Measurements from ENCODE around the gene KCNH1. TPM values are rescaled to one million over a fixed set of nuclear protein-coding genes. Genes with fewer than 3 reads are reported as not detected.

KCNH1 gene
- total RNA-seq, 1 donor from 2014 or later = not detected

DNA sequence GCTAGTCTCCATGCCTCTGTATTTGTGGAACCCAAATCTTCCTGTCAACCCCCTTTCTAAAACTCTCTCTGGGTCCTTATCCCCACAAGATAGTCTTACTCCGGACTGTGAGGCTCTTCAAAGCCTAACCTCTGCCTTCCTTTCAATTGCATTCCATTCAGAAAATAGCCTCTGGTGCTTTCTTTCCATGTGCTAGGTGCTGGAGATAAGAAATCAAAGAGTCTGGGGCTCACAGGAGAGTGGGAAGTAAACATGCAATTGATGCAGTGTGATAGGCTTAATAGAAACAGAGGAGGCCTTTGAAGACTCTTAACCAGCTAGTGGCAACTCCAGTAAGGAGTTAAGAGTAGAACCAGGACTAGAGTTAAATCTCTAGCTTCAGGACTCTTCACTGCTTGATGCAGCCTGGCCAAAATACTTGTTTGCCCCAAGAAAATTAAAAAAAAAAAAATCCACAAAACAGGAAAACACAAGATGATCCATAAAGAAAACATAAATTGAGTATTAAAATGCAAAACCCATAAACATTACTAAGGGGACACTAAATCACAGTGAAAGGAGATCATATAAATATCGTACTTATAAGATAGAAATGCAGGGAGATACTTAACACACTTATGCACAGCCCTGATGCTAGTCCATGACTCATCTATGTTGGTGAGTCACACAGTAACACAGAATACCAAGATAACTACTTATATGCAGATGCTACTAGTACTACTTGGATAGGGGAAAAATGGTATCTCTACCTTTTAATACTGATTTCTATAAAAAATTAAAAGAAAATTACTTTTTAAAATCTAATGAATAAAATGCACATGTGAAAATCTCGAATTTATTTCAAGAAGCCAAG is 341.5 kb downstream of the KCNH1 start:
- TF ChIP-seq, protein P1, sequence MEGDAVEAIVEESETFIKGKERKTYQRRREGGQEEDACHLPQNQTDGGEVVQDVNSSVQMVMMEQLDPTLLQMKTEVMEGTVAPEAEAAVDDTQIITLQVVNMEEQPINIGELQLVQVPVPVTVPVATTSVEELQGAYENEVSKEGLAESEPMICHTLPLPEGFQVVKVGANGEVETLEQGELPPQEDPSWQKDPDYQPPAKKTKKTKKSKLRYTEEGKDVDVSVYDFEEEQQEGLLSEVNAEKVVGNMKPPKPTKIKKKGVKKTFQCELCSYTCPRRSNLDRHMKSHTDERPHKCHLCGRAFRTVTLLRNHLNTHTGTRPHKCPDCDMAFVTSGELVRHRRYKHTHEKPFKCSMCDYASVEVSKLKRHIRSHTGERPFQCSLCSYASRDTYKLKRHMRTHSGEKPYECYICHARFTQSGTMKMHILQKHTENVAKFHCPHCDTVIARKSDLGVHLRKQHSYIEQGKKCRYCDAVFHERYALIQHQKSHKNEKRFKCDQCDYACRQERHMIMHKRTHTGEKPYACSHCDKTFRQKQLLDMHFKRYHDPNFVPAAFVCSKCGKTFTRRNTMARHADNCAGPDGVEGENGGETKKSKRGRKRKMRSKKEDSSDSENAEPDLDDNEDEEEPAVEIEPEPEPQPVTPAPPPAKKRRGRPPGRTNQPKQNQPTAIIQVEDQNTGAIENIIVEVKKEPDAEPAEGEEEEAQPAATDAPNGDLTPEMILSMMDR (IDR thresholded peaks at IDR 0.05) = no peak
- DNase-seq = no peak
- Histone ChIP-seq H3K27ac (no peak overlapping the region), H3K9me3 (no peaks in the 10 kb centered on the region), H3K4me3 (no peak overlapping the region), H3K36me3 (no peaks in the 10 kb centered on the region), H3K27me3 (no peaks in the 10 kb centered on the region), H3K4me1 (no peaks in the 10 kb centered on the region)
- intact Hi-C loops (cut with DNase I) = no loop called here
- ATAC-seq = no peak

DNA sequence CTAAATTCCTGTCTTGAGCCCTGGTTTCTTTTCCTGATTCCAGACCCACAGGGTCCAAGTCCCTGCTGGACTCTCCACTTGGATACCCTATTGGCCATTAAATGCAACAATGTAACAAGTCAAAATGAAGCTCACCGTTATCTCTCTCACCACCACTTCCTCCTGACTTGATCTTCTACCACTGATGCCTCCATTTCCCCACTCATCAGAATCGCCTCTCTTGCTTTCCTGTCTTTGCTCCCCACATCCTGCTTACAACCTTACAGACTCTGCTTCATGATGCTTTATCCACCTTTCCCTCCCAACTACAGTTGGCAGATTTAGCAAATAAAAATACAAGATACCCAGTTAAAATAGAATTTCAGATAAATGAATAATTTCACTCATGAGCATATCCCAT is 343.8 kb downstream of the KCNH1 start:
- Histone ChIP-seq H3K27ac (no peak overlapping the region), H3K4me3 (no peak overlapping the region), H3K9me3 (no peaks in the 10 kb centered on the region), H3K36me3 (no peaks in the 10 kb centered on the region), H3K27me3 (no peaks in the 10 kb centered on the region), H3K4me1 (no peaks in the 10 kb centered on the region)
- DNase-seq (no peak), ATAC-seq (no peak)
- TF ChIP-seq, protein P1 (IDR thresholded peaks at IDR 0.05) = no peak
- intact Hi-C loops (cut with DNase I) = no loop called here

DNA sequence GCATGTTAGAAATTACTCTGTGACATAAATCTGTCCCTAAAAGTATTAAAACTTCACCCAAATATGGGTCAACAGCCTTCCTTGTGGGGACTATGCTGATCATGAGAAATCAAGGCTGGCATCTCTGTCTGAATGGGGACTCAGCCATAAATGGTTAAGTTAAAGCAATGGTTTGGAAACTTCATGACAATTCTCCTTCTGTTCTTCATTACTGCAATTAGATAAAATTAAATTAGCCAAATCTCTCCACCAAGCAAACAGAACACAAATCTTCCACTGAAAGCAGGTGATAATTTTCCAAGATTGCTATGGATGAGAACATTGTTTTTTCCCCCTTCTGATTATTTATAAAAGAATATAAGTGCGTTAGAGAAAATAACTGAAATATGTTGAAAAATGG is 346.1 kb downstream of the KCNH1 start:
- Histone ChIP-seq H3K4me1 (no peaks in the 10 kb centered on the region), H3K9me3 (no peaks in the 10 kb centered on the region), H3K36me3 (no peaks in the 10 kb centered on the region), H3K27ac (no peak overlapping the region), H3K4me3 (no peak overlapping the region), H3K27me3 (no peaks in the 10 kb centered on the region)
- DNase-seq (no peak), ATAC-seq (no peak)
- intact Hi-C loops (cut with DNase I) = no loop called here
- TF ChIP-seq, protein P1 (IDR thresholded peaks at IDR 0.05) = no peak

DNA sequence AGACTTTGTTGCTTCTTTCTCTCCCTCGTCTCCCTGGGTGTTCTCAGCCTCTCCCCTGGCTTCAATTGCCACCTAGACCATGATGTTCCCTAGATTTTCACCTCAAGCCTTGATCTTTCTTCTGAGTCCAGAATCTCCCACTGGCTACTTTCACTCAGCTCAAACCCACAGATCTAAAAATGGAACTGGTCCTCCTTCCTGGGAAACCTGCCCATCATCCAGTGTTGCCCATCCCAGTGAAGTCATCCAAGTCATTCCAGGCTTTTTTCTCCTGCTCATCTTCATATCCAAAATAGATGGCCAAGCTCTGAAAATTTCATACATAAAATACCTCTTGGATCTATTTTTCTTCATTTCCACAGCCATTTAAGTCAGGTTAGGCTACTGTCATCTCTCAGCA is 347.4 kb downstream of the KCNH1 start:
- ATAC-seq (no peak), DNase-seq (no peak)

DNA sequence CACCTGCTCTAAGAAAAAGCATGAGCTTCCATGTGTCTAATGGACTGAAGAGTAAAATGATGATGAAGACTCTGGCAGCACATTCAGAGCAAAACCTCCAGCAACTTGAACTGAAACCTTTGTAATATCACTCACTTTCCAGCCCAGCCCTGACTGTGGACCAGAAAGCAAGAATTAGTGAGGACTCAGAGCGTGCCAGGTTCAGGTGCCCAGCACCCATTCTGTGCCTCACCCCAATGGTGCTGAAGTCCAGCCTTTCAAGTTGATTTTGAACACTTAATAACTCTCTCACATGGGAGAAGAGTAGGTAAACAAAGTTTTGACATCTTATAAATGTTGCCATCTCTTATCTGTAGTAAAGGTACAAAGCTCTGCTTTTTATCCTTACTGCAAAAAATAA is 350.0 kb downstream of the KCNH1 start:
- no peak overlapping the region for H3K4me3 ChIP-seq
- TF ChIP-seq, protein P1 (IDR thresholded peaks at IDR 0.05) = no peak

More for the DNA sequence above, 347.4 kb downstream of the KCNH1 start:
- Histone ChIP-seq H3K4me1 (no peaks in the 10 kb centered on the region), H3K27me3 (no peaks in the 10 kb centered on the region), H3K27ac (no peak overlapping the region), H3K9me3 (no peaks in the 10 kb centered on the region), H3K4me3 (no peak overlapping the region), H3K36me3 (no peaks in the 10 kb centered on the region)
- TF ChIP-seq, protein P1 (IDR thresholded peaks at IDR 0.05) = no peak
- intact Hi-C loops (cut with DNase I) = no loop called here

More for the DNA sequence above, 350.0 kb downstream of the KCNH1 start:
- no peaks in the 10 kb centered on the region for H3K4me1 ChIP-seq
- H3K9me3 ChIP-seq = no peaks in the 10 kb centered on the region
- DNase-seq = no peak
- no peaks in the 10 kb centered on the region for H3K36me3 ChIP-seq
- H3K27me3 ChIP-seq = no peaks in the 10 kb centered on the region
- ATAC-seq = no peak
- no peak overlapping the region for H3K27ac ChIP-seq
- intact Hi-C loops (cut with DNase I) = no loop called here
